Measurements from ENCODE around the gene UBE2D2. TPM values are rescaled to one million over a fixed set of nuclear protein-coding genes. Genes with fewer than 3 reads are reported as not detected.

Gene UBE2D2
- total RNA-seq, 1 experiment from 2014 or later = 222 TPM

Other genes with a start within 250 kb of the UBE2D2 start
- gene PAIP2, start 219.5 kb upstream of the UBE2D2 start, total RNA-seq (2021; ENCODE audit: unreplicated experiment) = 79.4 TPM
- gene SLC23A1, start 178.0 kb upstream of the UBE2D2 start, total RNA-seq (2021; ENCODE audit: unreplicated experiment) = not detected
- gene MZB1, start 171.4 kb upstream of the UBE2D2 start, total RNA-seq (2021; ENCODE audit: unreplicated experiment) = 0.49 TPM
- 2.3 TPM for gene PROB1, start 166.2 kb upstream of the UBE2D2 start, total RNA-seq (2021; ENCODE audit: unreplicated experiment)
- gene SPATA24, start 157.2 kb upstream of the UBE2D2 start, total RNA-seq (2021; ENCODE audit: unreplicated experiment) = 5.5 TPM
- 8.8 TPM for gene DNAJC18, start 121.8 kb upstream of the UBE2D2 start, total RNA-seq (2021; ENCODE audit: unreplicated experiment)
- not detected for gene ECSCR, start 98.6 kb upstream of the UBE2D2 start, total RNA-seq (2021; ENCODE audit: unreplicated experiment)
- not detected for gene SMIM33, start 90.3 kb upstream of the UBE2D2 start, total RNA-seq (2021; ENCODE audit: unreplicated experiment)
- 22.8 TPM for gene STING1, start 78.6 kb upstream of the UBE2D2 start, total RNA-seq (2021; ENCODE audit: unreplicated experiment)
- 85.0 TPM for gene CXXC5, start 87.0 kb downstream of the UBE2D2 start, total RNA-seq (2021; ENCODE audit: unreplicated experiment)
- gene PSD2, start 234.5 kb downstream of the UBE2D2 start, total RNA-seq (2021; ENCODE audit: unreplicated experiment) = 0.05 TPM